OCI-LY3 (cell line): ENCODE data around the gene N4BP2.

ENCODE experiments used
- EZH2phosphoT487 ChIP-seq: fragments of 200-600 bp; shearing (Covaris generic); IDR thresholded peaks from 2 replicates; pipeline ENCODE4 v1.6.1; 2018; ENCODE audit warnings: antibody characterized with exemption, mixed run types, low read depth
- TF ChIP-seq, protein P1 (sequence below): fragments of 200-600, 300-600 bp; sonication (generic); IDR thresholded peaks from 2 replicates; pipeline ENCODE4 v1.5.1; 2014; ENCODE audit warnings: antibody characterized with exemption, low read length, low read depth

DNA sequence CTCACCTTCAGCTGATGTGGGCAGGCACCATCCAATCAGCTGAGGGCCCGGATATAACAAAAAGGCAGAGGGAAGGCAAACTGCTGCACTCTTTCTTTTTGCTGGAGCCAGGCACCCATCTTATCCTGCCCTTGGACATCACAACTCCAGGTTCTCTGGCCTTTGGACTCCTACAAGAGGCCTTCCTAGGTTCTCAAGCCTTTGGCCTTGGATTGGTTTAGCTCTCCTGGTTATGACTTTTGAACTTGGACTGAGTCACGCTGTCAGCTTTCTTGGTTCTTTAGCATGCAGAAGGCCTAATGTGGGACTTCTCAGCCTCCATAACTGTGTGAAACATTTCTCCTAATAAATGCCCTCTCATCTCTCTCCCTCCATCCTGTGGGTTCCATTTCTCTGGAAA is 23.0 kb upstream of the N4BP2 start:
- TF ChIP-seq, protein P1, sequence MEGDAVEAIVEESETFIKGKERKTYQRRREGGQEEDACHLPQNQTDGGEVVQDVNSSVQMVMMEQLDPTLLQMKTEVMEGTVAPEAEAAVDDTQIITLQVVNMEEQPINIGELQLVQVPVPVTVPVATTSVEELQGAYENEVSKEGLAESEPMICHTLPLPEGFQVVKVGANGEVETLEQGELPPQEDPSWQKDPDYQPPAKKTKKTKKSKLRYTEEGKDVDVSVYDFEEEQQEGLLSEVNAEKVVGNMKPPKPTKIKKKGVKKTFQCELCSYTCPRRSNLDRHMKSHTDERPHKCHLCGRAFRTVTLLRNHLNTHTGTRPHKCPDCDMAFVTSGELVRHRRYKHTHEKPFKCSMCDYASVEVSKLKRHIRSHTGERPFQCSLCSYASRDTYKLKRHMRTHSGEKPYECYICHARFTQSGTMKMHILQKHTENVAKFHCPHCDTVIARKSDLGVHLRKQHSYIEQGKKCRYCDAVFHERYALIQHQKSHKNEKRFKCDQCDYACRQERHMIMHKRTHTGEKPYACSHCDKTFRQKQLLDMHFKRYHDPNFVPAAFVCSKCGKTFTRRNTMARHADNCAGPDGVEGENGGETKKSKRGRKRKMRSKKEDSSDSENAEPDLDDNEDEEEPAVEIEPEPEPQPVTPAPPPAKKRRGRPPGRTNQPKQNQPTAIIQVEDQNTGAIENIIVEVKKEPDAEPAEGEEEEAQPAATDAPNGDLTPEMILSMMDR, result no peak
- no peak for TF ChIP-seq EZH2phosphoT487
